Airway epithelial cell (primary cell): ENCODE results near the gene HIGD2B. TPM values are rescaled to one million over a fixed set of nuclear protein-coding genes. Genes with fewer than 3 reads are reported as not detected.

Experiments
- total RNA-seq: library from RNA; depleted of rRNA; stranded (reverse); fragments of >200 nt; gene quantifications from 2 replicates; pipeline ENCODE4 v1.2.3, GENCODE V29; 2015

The HIGD2B gene, protein sequence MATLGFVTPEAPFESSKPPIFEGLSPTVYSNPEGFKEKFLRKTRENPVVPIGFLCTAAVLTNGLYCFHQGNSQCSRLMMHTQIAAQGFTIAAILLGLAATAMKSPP
- not detected in 2 replicates for total RNA-seq

DNA sequence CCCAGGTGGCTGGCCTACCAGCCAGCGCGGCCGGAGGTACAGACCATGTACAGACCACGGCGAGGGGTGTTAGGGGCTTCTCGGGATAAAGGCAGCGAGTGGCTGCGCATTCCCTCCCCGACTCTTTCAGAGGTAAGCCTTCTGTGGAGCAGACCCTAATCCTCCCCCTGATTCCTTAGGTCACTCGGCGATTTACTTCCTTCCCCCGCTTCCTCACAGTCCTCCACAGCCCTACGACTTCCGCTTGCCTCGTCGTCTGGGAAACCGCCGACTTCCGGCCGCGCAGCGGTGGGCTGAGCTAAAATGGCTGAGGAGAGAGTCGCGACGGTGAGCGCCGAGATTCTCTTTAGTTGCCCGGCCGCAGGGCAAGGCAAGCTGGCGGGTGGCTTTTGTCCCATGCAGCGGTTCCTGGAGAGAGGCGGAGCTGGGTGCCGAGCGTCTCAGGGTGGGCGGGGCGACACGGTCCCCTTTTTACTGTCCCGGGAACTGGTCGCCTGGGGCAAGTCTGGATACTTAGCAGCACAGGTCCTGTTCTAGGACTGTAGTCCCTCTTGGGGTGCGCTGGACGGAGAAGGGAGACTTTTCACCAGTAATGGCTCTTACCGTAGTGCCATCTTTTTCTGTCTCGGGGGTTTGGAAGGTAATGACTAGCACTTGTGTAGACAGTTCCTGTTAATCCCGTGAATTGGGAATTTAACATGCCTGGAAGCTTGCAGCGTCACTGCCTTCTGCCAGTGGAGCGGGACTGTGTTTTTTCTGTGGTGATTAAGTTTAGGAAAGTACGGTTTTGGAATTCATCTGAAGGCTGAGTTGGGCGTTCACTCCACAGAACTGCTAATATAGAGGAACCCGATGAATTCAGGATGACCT lies at the start of gene HIGD2B, which contains the start of gene BBS4:
Gene HIGD2B (minus strand): TSS at position 258 of the 870 bp plus-strand sequence. CDS start 9,808 bp downstream, outside the sequence.
Gene BBS4 (plus strand): TSS at position 283 of the 870 bp plus-strand sequence. CDS start 21 bp downstream, at position 304.

DNA sequence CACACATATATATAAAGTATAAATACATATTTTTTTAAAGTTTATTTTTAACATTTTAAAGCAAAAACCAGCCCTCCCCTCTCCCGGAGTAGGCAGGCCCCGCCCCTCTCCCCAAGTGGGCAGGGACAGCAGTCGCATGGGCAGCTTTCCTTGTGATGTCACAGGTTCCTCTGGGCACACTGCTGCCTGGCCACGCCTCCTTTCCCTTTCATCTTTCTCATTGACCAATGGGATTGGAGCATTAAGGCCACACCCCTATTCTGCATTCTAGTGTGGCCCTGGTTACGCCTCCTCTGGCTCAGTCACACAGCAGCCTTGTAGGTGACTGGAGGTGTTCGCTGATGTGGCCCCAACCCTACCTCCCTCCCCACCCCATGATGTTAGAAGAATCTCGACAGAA lies 31.6 kb downstream of the HIGD2B start, which contains the start of gene GOLGA6B:
Gene GOLGA6B (plus strand): TSS at position 301 of the 400 bp plus-strand sequence. CDS start 41 bp downstream, at position 342.

Other genes starting within 250 kb of the HIGD2B start
- gene ARIH1, start 211.9 kb downstream of the HIGD2B start, total RNA-seq, result 27.9 and 43.6 TPM in 2 replicates
- gene GOLGA6B, start 31.5 kb downstream of the HIGD2B start, total RNA-seq, result not detected in 2 replicates
- 9.0 and 11.0 TPM in 2 replicates for gene BBS4, start within 50 bp of the HIGD2B start, total RNA-seq
- 42.7 and 43.3 TPM in 2 replicates for gene ADPGK, start 97.6 kb upstream of the HIGD2B start, total RNA-seq